Thoracic aorta (tissue), 2 donors: ENCODE results near the gene TLR8. TPM values are rescaled to one million over a fixed set of nuclear protein-coding genes. Genes with fewer than 3 reads are reported as not detected.

Experiments
- total RNA-seq, 2 donors: library from RNA; depleted of rRNA; stranded (reverse); fragments of >200 nt; gene quantifications; one replicate each; pipeline versions ENCODE4 v1.1.0 to v1.2.3, GENCODE V29; 2016

The TLR8 gene
- total RNA-seq, 2 donors from 2014 or later, result 3.4 to 6.1 TPM

Other genes starting within 250 kb of the TLR8 start
- gene PRPS2, start 115.2 kb upstream of the TLR8 start, total RNA-seq, result 10 to 100 TPM; 10.8 to 20.5 TPM
- 1 to 10 TPM in 1 of 2 donors, under 1 TPM in 1; 0.27 to 1.7 TPM for gene TLR7, start 39.5 kb upstream of the TLR8 start, total RNA-seq
- 1,000 to 10,000 TPM; 3,886 to 3,920 TPM for gene TMSB4X, start 68.5 kb downstream of the TLR8 start, total RNA-seq
- not detected for gene FAM9C, start 138.0 kb downstream of the TLR8 start, total RNA-seq